HepG2 (cell line): ENCODE results near the gene FGF18.

ENCODE experiments used
- CTCF ChIP-seq: sonication (generic); formaldehyde crosslinking; IDR thresholded peaks from 2 replicates; pipeline ENCODE4 v1.5.0; 2020; ENCODE audit warnings: mild to moderate bottlenecking, missing genetic modification reagents, moderate library complexity
- JUND ChIP-seq: sonication (generic); formaldehyde crosslinking; IDR thresholded peaks from 2 replicates; pipeline ENCODE4 v1.8.0; 2022; ENCODE audit warnings: mild to moderate bottlenecking, missing genetic modification reagents
- NR2F2 ChIP-seq: IDR thresholded peaks from 2 replicates; pipeline ENCODE4 v1.6.1; 2012; ENCODE audit warnings: low read depth, inconsistent platforms, borderline replicate concordance
- POLR2G ChIP-seq: fragments of 200-400 bp; formaldehyde crosslinking; IDR thresholded peaks from 2 replicates; pipeline ENCODE4 v1.6.1; 2018; ENCODE audit warnings: mild to moderate bottlenecking, low read depth, low read length, moderate library complexity
- SIX1 ChIP-seq: sonication (generic); formaldehyde crosslinking; IDR thresholded peaks from 2 replicates; pipeline ENCODE4 v1.4.0; 2020; ENCODE audit warnings: missing genetic modification reagents, borderline replicate concordance
- SMAD3 ChIP-seq: sonication (generic); formaldehyde crosslinking; IDR thresholded peaks from 2 replicates; pipeline ENCODE4 v1.4.0; 2020; ENCODE audit warnings: missing genetic modification reagents
- ZGPAT ChIP-seq: IDR thresholded peaks from 2 replicates; pipeline ENCODE4 v1.6.1; 2016; ENCODE audit warnings: mild to moderate bottlenecking

- TF ChIP-seq ZGPAT (CRISPR knock-in tag) (no peak), JUND (CRISPR knock-in tag) (no peak), SMAD3 (no peak), POLR2G (no peak), NR2F2 (no peak), CTCF (no peak), SIX1 (no peak)
These were observed 33.7 kb downstream of the FGF18 start for GRCh38 chr5:171453056-171453725.
